GM18867 (cell line): Measurements from ENCODE around the gene ME3.

ENCODE experiments used
- ATAC-seq: cut with Tn5 transposase; IDR thresholded peaks from one replicate; pipeline ENCODE4 v1.9.1; 2021; ENCODE audit warnings: mild to moderate bottlenecking, moderate library complexity; ENCODE audit not compliant: unreplicated experiment

ME3 gene

DNA sequence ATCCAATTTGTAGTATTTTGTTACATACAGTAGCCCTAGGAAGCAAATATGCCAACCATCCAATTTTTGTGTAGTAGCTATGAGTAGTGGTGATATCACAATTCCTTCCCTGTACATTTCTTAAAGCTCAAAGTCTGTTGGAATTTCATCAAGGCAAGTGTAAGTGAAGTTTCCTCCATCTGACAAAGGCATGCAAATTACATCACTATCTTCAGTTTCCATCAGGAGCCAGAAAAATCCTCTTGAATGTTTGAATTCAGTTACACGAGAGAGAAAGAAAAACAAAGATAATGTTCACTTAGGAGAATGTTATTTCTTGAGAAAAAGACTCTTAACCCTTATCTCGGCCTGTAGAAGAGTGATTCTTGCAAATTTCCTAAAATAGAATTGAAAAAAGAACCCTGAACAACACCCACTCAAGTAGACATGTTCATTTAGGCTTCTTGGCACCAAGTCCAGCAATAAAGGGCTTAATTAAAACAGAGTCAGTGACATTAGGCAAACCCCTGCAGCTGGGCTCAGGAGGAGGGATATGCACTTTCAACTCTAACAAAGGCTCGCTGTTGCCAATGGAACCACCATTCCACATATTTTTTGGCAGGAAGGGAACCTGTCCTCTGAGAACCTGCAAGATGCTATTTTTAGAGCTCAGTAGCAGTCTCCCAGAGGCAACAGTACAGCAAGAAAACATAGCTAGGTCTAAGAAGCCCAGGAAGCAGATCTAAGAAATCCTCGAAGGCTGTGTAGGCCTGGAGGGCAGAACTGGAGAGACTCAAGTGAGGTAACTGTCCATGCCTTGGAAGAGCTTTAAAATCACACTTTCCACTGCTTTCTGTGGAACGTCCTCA is 153.1 kb downstream of the ME3 start:
- no peak for ATAC-seq

GRCh38 chr11:86518211-86518610 is 154.2 kb downstream of the ME3 start:
- no peak for ATAC-seq

DNA sequence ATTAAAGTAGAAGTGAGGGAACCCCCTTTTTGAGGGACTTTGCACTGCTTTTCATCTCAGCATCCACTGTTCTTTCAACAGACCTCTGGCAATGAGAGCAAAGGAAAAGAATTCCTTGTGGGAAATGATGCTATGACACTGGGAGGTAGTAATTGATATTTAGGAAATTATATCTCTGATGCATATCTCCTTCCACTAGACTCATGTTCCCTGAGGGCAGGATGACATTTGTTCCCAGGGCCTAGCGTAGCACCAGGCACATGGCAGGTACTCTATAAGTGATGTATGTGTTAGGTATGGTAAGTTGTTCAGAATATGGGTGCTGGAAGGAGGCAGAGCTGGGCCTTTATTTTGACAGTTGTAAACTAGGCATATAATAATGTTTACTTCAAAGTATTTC is 154.9 kb downstream of the ME3 start:
- ATAC-seq, result no peak

DNA sequence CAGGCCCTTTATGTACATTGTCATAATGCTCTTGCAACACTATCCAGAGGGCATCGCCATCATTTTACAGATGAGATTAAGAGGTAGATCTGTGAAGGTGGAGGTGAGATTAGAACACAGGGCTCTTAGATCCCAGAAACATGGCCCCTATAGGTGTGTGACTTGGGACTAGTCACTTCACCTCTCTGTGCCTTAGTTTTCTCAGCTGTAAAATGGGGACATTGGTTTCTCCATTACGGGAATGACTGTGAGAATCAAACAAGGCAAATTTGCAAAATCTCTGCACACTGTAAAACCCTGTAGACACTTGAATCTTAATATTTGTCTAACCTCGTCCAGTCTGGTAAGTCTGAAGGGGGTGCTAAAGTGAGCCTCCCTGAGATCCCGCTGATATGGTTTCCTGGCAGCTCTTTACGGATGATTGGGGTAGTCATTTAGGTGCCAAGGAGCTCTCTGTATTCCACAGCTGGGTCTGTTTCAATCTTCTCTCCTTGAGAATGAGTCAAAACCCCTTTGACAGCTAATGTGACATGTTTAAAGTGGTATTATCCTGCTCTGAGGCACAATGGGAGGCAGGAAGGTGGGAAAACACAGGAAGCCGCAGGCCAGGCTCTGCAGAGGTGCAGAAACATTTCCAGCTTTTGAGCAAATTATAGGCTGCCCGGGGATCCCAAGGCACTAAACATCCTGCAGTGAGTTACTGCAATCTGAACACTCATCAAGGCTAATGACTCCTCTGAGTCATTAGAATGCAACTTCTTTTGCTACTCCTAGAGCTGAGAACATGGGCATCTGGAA is 156.9 kb downstream of the ME3 start:
- no peak for ATAC-seq

GRCh38 chr11:86514453-86514852 is 158.0 kb downstream of the ME3 start:
- peak; percentile 47 for ATAC-seq

GRCh38 chr11:86513746-86514373 is 158.6 kb downstream of the ME3 start:
- ATAC-seq, result no peak

GRCh38 chr11:86513138-86513537 is 159.3 kb downstream of the ME3 start:
- no peak for ATAC-seq

DNA sequence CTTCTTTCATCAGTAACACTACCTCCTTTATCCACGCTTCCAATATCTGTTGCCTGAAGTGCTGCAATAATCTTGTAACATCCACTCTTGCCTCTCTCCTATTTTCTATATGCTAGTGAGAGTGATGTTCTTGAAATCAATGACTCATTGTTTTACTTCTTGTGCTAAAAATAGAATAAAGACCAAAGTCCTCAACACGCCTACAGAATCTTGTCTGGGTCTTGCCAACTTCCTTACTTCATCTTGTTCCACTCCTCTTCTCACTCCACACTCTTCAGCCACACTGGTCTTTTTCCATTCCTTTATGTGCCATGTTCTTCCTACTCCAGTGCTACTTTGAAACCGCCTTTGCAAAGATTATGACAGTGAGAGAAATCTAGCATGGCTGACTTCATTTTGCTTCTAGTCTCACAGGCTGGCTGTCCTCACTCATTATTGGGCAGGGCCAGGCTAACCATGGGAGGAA is 161.3 kb downstream of the ME3 start:
- peak; percentile 81 for ATAC-seq

- ATAC-seq, result no peak
Observed at GRCh38 chr11:86510674-86511073, 161.7 kb downstream of the ME3 start.

DNA sequence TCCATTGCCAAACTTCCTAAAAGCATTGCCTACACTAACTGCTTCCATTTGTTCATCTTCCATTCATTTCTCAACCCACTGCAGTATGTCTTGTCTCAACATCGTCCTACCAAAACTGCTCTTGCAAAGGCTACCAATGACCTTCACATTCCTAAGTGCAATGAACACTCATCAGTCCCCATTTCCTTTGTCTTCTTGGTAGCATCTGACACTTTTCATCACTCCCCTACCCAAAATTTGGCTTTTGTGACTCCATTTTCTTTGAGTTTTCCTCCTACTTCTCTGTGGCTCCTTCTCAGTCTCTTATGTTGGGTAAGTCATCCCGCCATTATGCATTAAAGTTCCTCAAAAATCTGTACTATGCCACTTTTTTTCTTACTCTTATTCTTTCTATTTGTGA is 162.3 kb downstream of the ME3 start:
- no peak for ATAC-seq

GRCh38 chr11:86509588-86509974 is 162.8 kb downstream of the ME3 start:
- ATAC-seq, result no peak

DNA sequence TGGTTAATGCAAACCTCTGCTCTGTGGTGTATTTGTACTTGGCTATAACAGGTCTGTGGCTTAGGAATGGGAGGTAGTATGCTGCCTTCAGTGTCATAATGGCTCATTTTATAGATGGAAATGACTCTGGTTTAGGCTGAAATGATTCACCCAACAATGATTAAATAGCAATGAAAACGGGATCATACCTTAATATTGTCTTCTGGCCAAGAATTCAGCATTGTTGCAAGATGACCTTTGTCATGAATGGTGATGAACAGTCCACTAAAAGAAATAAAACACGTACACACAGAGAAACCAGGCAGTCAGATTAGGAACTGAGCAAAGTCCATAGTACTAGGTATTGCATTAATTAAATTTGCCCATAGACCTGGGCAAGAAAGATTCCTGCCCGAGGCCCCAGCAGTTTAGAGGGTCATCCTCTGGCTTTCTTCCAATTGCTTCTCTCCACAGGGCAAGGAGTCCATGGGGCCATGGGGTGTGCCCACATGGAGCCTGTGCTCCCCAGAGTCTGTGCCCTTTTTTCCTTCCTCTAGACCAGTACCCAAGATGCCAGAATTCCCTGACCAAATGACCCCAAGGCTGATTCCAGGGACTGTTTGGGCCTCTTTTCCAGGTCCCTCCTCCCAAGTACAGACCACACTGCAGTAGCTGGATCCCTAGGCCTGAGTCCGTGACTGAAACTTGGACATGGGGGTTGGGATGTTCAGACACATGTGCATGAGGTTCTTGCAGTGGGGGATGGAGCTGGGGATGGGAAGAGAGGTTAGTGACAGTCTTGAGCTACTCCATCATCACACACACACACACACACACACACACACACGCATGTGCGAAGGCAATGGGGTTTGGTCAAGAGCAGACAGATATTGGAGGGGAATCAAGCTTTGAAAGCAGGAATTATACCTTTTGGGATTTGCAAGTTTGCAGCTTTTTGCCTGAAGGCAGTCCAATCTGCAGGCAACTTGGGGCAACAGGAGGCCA is 163.5 kb downstream of the ME3 start:
- ATAC-seq, result no peak

DNA sequence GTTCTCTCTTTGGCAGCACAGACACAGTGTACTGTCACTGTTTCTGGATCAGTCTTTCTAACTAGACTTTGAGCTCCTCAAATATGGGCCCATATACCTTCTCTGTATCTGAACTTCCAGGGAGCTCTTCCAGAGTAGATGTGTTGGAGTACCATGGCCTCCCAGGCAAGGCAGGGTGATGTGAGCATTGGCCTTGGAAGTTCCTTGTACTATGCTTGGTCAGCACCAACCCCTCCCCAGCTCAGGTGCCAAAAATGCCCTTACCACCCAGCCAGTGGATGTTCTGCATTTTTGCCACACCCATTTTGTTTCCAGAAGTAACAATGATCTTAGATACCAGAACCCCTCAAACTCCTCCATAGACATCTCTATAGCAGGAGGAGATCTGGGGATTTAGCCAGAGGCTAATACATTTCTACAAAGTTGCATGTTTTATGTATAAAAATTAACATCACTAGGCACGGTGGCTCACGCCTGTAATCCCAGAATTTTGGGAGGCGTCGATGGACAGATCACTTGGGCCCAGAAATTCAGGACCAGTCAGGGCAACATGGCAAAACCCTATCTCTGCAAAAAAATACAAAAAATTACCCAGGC is 165.1 kb downstream of the ME3 start:
- ATAC-seq, result no peak

DNA sequence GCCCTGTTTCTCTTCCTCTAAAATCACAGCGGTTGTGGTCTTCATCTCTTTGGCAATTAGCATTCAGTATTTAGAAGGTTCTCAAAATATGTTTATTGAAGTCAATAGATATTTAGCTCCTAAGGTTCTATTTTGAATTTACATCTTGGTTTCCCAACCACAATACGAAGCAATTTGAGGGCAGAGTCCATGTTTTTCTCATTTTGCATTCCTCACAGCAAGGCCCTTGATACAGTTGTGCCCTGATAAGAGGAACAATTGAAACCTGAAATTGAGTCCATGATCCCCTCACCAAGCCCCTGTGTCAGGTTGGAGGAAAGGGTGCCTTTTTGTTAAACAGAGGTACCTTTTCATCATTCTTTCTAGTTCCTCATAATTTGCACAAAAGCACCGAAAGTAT is 166.2 kb downstream of the ME3 start:
- ATAC-seq, result no peak

DNA sequence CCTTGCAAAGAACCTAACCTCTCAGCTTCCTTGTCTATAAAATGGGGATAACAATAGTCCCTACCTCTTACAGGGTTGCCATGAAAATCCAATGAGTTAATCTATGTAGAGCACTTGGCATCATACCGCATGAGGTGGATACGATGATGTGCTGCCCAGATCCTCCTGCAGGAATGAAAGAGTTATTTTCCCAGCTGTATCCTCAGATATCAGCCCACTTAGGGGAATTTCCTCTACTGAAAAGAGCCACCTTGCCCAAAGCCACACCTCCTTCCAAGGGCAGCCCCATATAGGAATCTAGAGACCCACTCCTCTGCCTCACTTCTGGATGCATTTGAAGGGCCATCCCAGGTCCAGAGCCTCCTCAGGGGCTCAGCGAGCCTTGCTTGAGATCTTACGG is 169.3 kb downstream of the ME3 start:
- no peak for ATAC-seq

DNA sequence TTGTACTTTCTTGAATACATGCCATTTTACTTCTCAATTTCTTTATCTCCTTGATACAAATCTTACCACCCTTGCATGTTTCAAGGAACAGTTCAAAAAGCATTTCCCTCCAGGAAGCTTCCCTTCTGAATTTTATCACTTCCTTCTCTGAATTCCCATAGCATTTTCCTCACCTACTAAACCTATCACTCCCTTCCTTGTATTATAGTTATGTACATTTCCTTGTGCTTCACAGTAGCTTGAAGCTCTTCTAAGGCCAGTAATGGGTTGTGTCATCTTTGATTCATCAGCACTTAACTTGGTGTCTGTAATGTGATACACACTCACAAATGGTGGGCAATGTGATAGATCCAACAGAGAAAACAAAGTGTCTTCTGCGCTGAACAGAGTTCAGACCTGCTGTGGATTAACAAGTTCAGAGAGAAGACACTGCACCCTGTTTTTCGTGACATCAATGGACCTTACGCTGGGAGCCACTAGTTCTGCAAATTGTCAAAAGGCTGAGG is 170.2 kb downstream of the ME3 start:
- ATAC-seq, result no peak

GRCh38 chr11:86500500-86501140 is 171.8 kb downstream of the ME3 start:
- ATAC-seq, result no peak

- ATAC-seq, result no peak
Observed at GRCh38 chr11:86499723-86500129, 172.7 kb downstream of the ME3 start.

DNA sequence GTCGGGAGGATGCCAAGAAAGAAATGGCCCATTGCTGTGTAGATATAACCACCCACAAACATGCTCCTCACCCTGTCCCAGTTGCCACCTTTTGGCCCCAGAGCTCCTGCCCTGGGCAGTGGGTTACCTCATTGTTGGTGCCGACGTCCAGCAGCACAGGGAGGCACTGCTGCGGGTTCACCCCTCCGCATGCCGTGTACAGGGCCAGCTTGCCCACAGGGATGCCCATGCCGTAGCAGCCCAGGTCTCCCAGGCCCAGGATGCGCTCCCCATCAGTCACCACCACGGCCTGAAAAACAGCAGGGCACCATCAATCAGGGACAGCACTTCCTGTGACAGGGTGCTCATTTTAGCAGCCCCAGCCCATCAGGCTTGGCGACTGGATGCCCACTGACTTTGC is 174.6 kb downstream of the ME3 start:
- ATAC-seq, result no peak
